Central memory CD4-positive, alpha-beta T cell (primary cell): ENCODE data around the gene CD2.

ENCODE experiments used
- DNase-seq: peaks from one replicate; pipeline ENCODE4 v3.0.0; 2022

Gene CD2

DNA sequence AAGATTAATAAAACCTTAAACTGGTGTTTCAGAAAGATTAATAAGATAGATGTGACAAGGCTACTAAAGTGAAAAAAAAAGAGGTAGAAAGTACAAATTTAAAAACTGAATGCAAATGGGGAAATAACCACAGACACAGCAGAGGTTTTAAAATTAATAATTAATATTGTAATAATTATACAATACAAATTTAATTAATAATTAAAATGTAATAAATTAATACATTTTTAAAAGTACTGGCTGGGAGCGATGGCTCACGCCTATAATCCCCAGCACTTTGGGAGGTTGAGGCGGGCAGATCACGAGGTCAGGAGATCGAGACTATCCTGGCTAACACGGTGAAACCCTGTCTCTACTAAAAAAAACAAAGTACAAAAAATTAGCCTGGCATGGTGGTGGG is 26.8 kb downstream of the CD2 start:
- DNase-seq: no peak

DNA sequence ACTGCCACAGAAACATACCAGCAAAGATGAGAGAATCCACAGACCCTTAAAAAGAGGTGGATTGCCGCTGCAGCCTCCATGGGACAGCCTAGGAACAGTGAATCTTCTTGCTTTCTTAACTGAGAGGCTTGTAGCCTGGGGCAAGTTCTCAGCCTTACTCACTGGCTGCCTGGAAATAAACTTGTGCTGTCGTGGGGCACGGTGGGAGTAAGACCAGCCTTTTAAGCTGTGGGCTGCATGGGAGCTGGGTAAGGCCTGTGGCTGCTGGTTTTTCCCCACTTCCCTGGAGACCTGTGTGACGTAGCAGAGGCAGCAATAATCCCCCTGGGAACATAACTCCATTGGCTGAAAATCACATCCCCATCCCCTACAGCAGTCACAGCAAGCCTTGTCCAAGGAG is 30.8 kb downstream of the CD2 start:
- DNase-seq: no peak

DNA sequence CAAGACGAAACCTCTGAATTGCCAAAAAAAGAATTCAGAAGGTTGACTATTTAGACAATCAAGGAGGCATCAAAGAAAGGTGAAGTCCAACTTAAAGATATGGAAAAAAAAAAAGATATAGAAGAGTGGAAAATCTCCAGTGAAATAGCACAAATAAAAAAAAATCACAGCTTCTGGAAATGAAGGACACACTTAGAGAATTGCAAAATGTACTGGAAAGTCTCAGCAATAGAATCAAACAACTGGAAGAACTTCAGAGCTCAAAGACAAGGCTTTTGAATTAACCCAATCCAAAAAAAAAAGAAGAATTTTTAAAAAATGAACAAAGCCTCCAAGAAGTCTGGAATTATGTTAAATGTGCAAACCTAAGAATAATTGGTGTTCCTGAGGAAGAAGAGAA is 31.8 kb downstream of the CD2 start:
- no peak for DNase-seq

DNA sequence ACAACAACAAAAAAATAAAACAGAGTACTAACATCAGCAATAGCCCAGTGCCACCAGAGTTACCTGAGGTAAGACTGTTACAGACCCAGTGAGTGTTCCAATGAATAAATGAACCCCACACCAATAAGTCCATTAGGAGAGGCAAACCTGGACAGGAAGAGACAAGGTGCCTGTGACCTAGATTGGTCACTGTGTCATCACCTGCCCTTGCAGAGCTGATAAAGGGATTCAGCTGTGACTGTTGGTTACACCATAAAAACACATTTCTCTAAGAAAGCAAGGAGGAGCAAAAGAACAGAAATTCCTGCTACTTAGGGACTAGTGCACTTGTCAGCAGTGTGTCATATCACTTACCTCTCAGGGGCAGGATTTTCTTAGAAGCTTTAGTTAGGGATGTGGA is 37.5 kb downstream of the CD2 start:
- DNase-seq: no peak

DNA sequence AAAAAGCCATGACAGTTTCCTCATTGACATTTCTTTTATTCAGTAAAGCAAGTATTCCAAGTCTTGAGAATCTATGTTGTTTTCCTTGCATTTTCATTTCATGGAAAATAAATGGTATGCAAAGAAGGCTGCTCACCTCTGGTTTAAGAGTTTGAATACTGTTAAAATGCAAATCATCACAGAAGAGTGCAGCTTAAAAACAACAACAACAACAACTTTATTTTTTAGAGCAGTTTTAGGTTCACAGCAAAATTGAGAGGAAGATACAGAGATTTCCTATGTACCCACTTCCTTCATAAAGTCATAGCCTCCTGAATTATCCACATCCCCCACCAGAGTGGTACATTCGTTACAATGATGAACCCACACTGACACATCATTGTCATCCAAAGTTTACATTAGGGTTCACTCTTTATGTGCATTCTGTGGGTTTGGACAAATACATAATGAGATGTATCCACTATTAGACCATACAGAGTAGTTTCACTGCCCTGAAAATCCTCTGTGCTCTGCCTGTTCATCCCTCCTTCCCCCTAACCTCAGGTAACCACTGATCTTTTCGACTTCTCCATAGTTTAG is 39.2 kb downstream of the CD2 start:
- no peak for DNase-seq

DNA sequence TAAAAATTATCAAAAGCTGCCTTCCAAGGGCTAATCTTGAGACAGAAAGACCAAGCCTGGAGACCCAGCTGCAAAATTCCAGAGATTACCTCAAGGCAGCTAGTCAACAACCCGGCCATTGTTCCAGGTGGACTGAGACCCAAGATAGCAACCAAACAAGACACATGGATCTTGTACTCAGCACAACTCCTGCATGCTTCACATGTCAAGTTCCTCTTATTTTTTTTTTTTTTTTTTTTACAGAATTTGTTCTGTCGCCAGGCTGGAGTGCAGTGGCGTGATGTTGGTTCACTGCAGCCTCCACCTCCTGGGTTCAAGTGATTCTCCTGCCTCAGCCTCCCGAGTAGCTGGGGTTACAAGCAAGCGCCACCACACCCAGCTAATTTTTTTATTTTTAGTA is 40.1 kb downstream of the CD2 start:
- DNase-seq: no peak

DNA sequence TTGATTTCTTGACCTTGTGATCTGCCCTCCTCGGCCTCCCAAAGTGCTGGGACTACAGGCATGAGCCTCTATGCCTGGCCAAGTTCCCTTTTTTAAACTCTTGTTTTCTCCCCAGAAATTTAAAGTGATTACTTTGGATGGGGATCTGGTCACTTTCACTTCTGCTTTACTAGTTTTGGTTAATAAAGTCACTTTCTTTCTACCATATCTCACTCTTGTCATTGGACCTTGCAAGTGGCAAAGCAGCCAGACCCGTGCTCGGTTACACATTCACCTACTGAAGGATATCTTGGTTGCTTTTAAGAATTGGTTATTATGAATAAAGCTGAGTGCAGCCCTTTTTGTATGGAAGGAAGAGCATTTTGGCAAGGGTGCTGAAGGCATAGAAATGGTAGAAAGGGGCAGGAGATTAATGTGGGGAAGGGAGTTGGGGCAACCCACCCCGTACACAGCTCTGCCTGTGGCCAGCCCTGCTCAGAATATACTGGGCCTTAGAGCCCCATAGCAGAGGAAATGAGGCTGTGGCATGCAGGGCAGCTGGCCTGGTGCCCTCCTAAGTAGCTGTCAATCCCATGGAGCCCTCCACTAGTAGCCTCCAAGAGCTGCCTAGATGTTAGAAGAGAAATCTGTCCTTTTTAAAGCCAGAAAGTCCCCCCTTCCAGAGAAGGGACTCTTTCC is 40.7 kb downstream of the CD2 start:
- DNase-seq: no peak

DNA sequence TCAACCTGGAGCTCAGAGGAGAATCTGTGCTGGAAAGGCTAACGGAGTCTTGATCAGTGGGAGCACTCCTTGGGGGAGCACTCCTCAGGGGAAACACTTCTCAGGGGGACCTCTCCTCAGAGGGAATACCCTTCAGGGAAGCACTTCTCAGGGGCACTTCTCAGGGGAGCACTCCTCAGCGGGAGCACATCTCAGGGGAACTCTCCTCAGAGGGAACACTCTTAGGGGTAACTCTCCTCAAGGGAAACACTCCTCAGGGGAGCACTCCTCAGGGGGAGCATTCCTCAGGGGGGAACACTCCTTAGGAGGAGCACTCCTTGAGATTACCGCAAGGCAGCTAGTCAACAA is 41.2 kb downstream of the CD2 start:
- DNase-seq: no peak

DNA sequence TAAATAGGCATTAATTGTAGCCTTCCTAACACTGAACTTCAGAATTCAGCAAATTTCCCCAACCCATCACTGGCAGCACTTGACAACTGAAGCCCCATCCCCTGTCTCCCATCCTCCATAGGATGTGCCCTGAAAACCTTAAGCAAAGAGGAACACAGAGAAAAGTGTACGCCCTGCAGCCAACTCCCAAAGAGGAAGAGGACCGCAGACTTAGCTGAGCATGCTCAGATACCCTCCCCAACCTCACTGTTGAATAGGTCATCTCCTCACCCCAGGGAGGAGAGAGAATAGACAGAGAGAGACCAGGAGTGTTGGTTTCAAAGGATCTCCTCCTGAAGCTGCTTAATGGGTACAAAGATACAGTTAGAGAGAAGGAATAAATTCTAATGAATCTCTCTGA is 50.5 kb downstream of the CD2 start:
- DNase-seq: no peak

DNA sequence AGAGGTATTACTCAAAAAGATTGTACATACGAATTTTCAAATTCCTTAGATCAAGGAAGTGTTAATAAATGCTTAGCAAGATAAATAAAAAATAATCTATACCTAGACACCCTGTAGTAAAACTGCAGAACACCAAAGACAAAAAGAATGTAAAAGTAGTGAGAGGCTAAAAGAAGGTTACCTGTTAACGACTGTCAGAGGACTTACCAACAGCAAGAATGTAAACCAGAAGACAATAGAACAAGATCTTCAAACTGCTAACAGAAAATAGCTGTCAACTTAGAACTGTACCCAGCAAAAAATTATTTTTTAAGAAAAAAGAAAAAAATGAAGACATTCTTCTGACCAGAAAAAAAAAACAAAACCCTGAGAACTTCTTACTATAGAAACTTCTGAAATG is 51.2 kb downstream of the CD2 start:
- no peak for DNase-seq

DNA sequence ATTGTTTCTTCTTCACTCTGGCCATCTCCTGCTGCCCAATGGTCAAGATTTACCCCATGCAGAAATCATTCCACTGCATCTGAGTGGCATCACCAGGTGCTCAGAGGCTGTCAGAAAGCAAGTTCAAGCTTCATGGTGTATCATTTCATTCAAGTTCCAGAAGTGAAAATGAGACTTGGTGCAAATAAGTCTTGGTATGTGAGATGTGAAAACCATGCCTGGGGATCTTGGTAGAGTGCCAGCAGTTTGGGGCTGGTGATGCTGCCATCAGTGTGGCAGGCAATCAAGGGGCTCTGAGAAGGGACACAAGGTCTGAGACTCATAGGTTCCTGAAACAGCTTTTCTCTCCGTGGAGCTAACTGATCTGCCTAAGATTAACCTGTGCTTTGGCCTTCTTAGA is 52.0 kb downstream of the CD2 start:
- DNase-seq: peak; percentile 51

DNA sequence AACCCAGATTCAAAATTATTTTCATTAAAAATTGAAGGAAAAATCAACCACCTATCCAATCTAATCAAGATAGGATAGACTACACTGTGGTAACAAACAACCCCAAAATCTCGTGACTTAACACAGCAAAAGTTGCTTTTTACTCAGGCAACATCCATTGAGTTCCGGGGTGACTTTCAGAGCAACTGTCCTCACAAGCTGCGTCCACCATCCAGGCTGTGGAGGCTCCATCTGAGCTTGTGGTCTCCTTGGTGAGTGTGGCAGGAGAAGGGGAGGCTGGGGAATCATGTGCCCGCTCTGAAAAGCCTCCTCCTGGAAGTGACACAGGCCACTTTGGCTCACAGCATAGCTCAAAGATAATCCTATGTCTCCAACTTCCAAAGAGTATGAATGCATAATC is 52.4 kb downstream of the CD2 start:
- DNase-seq: no peak

DNA sequence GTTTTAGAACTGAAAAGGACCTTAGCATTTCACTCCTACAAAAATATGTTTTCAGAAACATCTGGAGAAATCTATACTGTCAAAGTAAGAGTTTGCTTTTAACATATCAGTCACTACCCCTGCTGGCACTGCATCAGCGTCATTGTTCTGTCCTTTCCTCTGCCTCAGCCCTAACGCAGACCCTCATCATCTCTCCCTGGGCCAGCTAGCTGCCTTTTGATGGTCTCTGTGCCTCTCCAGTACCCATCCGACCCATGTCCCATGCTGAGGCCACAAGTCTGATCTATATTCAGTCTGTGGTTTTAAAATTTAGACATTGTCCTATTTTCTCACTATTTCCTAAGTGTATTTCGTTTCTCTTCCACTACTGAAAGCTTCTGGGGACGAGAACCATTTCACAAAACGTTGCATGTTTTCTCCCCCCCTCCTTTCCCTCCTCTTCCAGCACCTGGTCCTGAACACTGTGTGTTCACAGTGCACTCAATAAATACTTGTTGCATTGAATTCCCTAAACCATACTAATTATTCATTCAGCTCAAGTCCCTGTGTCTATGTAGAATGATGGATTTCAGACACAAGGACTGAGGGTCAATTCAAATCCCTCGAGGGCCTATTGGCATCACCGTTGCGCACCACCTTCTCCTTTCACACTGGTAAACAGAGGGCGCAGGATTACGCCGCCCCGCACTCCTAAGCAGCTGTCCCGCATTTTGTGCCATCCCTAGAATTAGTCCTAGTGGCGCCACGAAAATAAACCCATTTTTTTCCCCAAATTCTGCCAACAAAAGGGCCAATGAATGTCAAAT is 53.4 kb downstream of the CD2 start:
- DNase-seq: no peak

DNA sequence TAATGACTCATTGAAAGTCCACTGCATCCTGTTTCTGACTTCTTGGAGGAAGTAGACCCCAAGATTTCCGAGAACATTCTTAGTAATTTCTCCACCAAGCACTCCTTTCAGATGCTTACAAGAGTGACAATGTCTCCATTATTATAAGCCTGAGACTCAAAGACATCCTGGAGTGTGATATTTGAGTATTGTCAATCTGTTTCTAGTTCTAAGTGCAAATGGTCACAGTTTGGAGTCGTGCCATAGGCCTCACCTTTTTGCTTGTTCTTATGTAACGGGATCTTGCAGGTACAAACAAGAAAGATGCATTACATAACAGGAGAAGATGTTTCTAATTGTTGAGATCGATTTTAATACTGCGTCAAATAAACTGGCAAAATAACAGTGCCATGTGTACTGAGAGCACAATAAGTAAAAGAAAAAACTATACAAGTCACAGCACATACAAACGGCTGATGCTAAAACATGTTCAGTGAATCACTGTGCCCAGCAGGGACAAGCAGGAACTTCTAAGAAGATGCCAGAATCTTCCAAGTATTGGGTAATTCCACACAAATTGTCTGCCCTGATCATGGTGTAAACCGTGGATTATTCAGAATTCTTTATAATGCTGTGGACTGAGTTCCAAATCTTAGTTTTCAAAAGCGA is 54.1 kb downstream of the CD2 start:
- no peak for DNase-seq

DNA sequence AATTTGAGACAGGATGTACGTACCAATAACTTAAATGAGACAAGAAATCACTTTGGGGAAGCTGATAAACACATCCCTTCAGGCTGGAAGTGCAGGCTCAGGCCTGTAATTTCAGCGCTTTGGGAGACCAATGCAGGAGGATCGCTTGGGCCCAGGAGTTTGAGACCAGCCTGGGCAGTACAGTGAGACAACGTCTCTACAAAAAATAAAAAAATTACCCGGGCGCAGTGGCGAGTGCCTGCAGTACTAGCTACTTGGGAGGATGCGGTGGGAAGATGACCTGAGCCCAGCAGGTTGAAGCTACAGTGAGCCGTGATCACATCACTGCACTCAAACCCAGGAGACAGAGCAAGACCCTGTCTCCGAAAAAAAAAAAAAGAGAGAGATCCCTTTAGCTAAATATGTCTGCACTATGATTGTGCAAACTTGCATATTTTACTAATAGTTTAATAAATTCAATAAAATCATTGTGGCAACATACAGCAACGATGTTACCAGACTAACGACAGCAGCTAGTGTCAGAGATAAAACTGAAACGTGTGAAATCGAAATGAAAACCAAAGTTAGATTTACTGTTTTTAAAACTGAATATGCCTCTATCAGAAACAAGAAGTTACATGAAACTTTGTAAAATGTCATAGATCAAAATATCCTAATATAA is 54.7 kb downstream of the CD2 start:
- DNase-seq: peak; percentile 50

DNA sequence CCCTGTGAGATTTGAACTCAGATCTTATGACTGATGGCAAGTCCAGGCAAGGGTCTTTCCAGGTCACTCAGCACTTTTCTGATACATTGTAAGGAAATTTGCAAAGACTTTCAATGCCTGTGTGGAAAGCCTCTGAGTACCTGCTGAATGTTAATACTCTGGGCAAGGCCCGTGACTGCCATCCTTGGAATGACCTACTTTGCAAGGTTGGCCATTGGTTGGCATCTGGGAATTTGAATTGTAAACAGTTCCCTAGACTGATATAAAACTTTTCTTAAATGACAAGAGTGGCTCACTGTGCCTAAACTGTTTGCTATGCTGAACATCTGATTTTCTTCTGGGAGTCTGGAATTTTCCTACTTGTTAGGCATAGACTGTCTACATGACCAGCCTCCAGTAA is 57.1 kb downstream of the CD2 start:
- no peak for DNase-seq

DNA sequence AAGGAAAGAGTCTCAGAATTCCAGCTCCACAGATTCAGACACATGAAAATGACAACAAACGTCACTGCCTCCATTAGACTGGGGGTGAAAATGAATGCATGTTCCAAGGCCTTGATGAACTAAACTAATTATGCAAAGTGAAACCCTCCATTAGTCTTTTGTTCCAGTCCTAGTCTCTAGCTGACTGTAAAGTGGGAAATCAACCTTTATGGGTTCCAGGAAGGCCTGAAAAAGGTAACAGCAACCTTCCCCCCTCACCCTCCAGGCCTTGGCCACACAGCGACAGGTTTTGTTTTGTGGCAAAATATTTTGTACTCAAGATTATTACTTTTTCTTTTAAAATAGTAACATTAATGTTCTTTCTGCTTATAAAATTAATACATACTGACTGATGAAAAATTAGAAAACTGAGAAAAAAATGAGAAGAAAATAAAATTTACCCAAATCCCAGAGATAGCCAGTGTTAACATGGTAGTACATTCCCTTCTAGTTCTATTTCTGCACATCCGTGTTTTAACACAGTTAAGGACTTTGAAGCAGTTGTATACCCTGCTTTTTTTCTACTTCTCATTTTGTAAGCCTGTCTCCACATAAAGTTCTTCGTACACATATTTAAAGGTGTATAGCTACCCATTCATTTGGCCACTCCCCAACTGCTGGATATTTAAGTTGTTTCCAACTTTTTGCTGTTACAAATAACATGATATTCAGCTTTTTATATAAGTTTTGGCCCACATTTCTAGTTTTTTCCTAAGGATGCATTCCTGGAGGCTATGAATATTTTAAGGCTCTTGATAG is 60.9 kb downstream of the CD2 start:
- no peak for DNase-seq

DNA sequence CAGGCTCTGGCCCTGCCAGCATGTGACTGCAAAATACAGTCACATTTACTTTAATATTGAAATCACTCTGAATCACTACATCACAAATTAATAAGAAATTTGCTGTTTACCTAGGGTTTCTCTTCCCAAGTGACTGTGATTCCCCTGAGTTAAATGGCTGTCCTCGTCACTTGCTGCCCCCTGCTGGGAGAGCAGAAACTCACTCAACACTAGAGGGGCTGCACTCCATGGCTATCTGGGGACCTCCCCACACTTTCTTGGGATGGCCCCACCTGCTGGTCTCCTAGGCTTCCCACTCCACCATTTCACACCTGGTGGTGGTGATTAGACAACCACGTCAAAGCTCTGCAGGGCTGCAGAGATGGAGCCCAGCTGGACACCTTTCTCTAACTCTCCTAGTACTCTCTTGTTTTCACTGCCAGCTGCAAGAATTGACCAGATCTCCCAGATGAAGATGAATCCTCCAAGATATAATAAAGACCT is 63.4 kb downstream of the CD2 start:
- DNase-seq: peak; percentile 66
